GM19043 (cell line): ENCODE measurements around the gene STAM.
"Not testable (repeated sequence)": the region's sequence is repeated elsewhere in the genome, so short reads cannot be mapped to it uniquely, and the experiment has no call there.

Experiments
- ATAC-seq: cut with Tn5 transposase; IDR thresholded peaks from one replicate; pipeline ENCODE4 v1.9.1; 2021; ENCODE audit warnings: low read depth; ENCODE audit not compliant: unreplicated experiment

Gene STAM

GRCh38 chr10:17716161-17716560, 72.2 kb downstream of the STAM start:
- ATAC-seq = no peak

GRCh38 chr10:17722317-17723014, 78.5 kb downstream of the STAM start:
- ATAC-seq = not testable (repeated sequence)

GRCh38 chr10:17725703-17726102, 81.8 kb downstream of the STAM start:
- ATAC-seq = no peak

GRCh38 chr10:17729630-17730029, 85.7 kb downstream of the STAM start:
- ATAC-seq = no peak

GRCh38 chr10:17730667-17731066, 86.7 kb downstream of the STAM start:
- ATAC-seq = no peak

- ATAC-seq = no peak
Observed at GRCh38 chr10:17731331-17732020, 87.5 kb downstream of the STAM start.

- no peak for ATAC-seq
Observed at GRCh38 chr10:17733620-17734019, 89.7 kb downstream of the STAM start.

- no peak for ATAC-seq
Observed at GRCh38 chr10:17734432-17735080, 90.6 kb downstream of the STAM start.

- ATAC-seq = no peak
Observed at GRCh38 chr10:17735166-17735941, 91.4 kb downstream of the STAM start.

GRCh38 chr10:17736223-17736622, 92.3 kb downstream of the STAM start:
- no peak for ATAC-seq

- no peak for ATAC-seq
Observed at GRCh38 chr10:17737027-17737965, 93.3 kb downstream of the STAM start.

- ATAC-seq = no peak
Observed at GRCh38 chr10:17740668-17741067, 96.7 kb downstream of the STAM start.

- no peak for ATAC-seq
Observed at GRCh38 chr10:17742918-17743317, 99.0 kb downstream of the STAM start.

GRCh38 chr10:17743437-17743836, 99.5 kb downstream of the STAM start:
- ATAC-seq = no peak

GRCh38 chr10:17744341-17744861, 100.5 kb downstream of the STAM start:
- ATAC-seq = no peak

- no peak for ATAC-seq
Observed at GRCh38 chr10:17747883-17748550, 104.1 kb downstream of the STAM start.

GRCh38 chr10:17749890-17750289, 105.9 kb downstream of the STAM start:
- ATAC-seq = no peak

- ATAC-seq = no peak
Observed at GRCh38 chr10:17751781-17752445, 108.0 kb downstream of the STAM start, which contains the start of gene TMEM236. Gene TMEM236, plus strand, starts transcription at chr10:17752201. Its CDS starts 95 bp downstream, at chr10:17752296.
